ENCODE results near the gene AP1S3. TPM values are rescaled to one million over a fixed set of nuclear protein-coding genes. Genes with fewer than 3 reads are reported as not detected.
A peak's percentile ranks its signal among the peaks of the same experiment; 100 is the strongest.

Gene AP1S3
- total RNA-seq, 1 experiment from 2014 or later, result 17.4 TPM

DNA sequence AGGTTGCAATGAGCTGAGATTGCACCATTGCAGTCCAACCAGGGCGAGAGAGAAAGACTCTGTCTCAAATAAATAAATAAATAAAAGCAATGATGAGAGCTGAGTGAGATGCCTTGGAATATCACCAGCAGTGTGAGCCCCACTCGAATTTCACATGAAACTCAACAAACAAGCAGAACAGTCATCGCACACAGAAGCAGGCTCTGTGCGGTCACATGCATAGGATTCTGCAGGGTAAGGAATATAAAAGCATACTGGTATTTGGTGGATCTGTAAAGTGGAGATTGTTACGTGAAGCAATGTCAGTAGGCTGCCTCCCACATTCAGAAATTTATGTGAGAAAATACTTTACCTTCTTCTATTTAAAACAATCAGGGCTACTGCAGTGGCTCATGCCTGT lies 18.0 kb upstream of the AP1S3 start:
- Mint-ChIP-seq H3K27ac (no peak overlapping the region), H3K4me1 (peaks cover 6% of the 10 kb centered on the region; the same call in 1 of the 2 replicates), H3K4me3 (no peak overlapping the region), H3K27me3 (ENCODE audit: low read depth) (no peaks in the 10 kb centered on the region), H3K9me3 (peaks cover 10% of the 10 kb centered on the region), H3K36me3 (peaks cover 9% of the 10 kb centered on the region)
- TF ChIP-seq ZNF423 (CRISPR knock-in tag; IDR thresholded peaks at IDR 0.05) (no peak), FOXP1 (CRISPR knock-in tag; IDR thresholded peaks at IDR 0.05; ENCODE audit: borderline replicate concordance) (no peak), OVOL2 (CRISPR knock-in tag; IDR thresholded peaks at IDR 0.05; ENCODE audit: borderline replicate concordance) (no peak), PRRX2 (CRISPR knock-in tag; IDR thresholded peaks at IDR 0.05) (no peak)
- TF ChIP-seq, protein P1, sequence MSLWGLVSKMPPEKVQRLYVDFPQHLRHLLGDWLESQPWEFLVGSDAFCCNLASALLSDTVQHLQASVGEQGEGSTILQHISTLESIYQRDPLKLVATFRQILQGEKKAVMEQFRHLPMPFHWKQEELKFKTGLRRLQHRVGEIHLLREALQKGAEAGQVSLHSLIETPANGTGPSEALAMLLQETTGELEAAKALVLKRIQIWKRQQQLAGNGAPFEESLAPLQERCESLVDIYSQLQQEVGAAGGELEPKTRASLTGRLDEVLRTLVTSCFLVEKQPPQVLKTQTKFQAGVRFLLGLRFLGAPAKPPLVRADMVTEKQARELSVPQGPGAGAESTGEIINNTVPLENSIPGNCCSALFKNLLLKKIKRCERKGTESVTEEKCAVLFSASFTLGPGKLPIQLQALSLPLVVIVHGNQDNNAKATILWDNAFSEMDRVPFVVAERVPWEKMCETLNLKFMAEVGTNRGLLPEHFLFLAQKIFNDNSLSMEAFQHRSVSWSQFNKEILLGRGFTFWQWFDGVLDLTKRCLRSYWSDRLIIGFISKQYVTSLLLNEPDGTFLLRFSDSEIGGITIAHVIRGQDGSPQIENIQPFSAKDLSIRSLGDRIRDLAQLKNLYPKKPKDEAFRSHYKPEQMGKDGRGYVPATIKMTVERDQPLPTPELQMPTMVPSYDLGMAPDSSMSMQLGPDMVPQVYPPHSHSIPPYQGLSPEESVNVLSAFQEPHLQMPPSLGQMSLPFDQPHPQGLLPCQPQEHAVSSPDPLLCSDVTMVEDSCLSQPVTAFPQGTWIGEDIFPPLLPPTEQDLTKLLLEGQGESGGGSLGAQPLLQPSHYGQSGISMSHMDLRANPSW (CRISPR knock-in tag; conservative IDR thresholded peaks at IDR 0.05; ENCODE audit: low read depth), result no peak
- no peak for DNase-seq (ENCODE audit: low spot score)
- ChIA-PET CTCF (interaction anchor here (0.9 kb wide), 1 partner anchor 132 kb away, joined by 3 read pairs; no protein-coding TSS in a partner anchor), POLR2A (no interaction called here)
- ATAC-seq, result no peak

DNA sequence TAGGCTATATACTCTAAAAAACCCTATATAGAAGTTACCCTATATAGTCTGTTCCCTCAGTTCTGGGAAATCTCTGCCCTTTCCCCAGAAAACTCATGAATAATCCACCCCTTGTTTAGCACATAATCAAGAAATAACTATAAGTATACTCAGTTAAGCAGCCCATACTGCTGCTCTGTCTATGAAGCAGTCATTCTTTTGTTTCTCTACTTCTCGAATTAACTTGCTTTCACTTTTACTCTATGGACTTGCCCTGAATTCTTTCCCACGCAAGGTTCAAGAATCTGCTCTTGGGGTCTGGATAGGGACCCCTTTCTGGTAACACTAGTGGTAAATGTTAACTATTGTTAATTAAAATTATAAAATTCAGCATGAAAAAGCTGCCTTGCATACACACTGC lies 17.4 kb upstream of the AP1S3 start:
- H3K4me1 Mint-ChIP-seq, result peaks cover 6% of the 10 kb centered on the region; the same call in 1 of the 2 replicates
- ATAC-seq (no peak), DNase-seq (ENCODE audit: low spot score) (no peak)
- ChIA-PET POLR2A (no interaction called here), CTCF (interaction anchor here (0.9 kb wide), 1 partner anchor 132 kb away, joined by 3 read pairs; no protein-coding TSS in a partner anchor)
- TF ChIP-seq, protein P2, sequence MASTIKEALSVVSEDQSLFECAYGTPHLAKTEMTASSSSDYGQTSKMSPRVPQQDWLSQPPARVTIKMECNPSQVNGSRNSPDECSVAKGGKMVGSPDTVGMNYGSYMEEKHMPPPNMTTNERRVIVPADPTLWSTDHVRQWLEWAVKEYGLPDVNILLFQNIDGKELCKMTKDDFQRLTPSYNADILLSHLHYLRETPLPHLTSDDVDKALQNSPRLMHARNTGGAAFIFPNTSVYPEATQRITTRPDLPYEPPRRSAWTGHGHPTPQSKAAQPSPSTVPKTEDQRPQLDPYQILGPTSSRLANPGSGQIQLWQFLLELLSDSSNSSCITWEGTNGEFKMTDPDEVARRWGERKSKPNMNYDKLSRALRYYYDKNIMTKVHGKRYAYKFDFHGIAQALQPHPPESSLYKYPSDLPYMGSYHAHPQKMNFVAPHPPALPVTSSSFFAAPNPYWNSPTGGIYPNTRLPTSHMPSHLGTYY (CRISPR knock-in tag; IDR thresholded peaks at IDR 0.05), result no peak
- TF ChIP-seq ZNF219 (CRISPR knock-in tag; IDR thresholded peaks at IDR 0.05; ENCODE audit: borderline replicate concordance) (no peak), TCF7 (CRISPR knock-in tag; IDR thresholded peaks at IDR 0.05; ENCODE audit: low read depth) (no peak), NFYB (CRISPR knock-in tag; conservative IDR thresholded peaks at IDR 0.05; ENCODE audit: low read depth) (no peak)
- TF ChIP-seq, protein P3, sequence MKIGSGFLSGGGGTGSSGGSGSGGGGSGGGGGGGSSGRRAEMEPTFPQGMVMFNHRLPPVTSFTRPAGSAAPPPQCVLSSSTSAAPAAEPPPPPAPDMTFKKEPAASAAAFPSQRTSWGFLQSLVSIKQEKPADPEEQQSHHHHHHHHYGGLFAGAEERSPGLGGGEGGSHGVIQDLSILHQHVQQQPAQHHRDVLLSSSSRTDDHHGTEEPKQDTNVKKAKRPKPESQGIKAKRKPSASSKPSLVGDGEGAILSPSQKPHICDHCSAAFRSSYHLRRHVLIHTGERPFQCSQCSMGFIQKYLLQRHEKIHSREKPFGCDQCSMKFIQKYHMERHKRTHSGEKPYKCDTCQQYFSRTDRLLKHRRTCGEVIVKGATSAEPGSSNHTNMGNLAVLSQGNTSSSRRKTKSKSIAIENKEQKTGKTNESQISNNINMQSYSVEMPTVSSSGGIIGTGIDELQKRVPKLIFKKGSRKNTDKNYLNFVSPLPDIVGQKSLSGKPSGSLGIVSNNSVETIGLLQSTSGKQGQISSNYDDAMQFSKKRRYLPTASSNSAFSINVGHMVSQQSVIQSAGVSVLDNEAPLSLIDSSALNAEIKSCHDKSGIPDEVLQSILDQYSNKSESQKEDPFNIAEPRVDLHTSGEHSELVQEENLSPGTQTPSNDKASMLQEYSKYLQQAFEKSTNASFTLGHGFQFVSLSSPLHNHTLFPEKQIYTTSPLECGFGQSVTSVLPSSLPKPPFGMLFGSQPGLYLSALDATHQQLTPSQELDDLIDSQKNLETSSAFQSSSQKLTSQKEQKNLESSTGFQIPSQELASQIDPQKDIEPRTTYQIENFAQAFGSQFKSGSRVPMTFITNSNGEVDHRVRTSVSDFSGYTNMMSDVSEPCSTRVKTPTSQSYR (CRISPR knock-in tag; IDR thresholded peaks at IDR 0.05), result no peak
- TF ChIP-seq, protein P4, sequence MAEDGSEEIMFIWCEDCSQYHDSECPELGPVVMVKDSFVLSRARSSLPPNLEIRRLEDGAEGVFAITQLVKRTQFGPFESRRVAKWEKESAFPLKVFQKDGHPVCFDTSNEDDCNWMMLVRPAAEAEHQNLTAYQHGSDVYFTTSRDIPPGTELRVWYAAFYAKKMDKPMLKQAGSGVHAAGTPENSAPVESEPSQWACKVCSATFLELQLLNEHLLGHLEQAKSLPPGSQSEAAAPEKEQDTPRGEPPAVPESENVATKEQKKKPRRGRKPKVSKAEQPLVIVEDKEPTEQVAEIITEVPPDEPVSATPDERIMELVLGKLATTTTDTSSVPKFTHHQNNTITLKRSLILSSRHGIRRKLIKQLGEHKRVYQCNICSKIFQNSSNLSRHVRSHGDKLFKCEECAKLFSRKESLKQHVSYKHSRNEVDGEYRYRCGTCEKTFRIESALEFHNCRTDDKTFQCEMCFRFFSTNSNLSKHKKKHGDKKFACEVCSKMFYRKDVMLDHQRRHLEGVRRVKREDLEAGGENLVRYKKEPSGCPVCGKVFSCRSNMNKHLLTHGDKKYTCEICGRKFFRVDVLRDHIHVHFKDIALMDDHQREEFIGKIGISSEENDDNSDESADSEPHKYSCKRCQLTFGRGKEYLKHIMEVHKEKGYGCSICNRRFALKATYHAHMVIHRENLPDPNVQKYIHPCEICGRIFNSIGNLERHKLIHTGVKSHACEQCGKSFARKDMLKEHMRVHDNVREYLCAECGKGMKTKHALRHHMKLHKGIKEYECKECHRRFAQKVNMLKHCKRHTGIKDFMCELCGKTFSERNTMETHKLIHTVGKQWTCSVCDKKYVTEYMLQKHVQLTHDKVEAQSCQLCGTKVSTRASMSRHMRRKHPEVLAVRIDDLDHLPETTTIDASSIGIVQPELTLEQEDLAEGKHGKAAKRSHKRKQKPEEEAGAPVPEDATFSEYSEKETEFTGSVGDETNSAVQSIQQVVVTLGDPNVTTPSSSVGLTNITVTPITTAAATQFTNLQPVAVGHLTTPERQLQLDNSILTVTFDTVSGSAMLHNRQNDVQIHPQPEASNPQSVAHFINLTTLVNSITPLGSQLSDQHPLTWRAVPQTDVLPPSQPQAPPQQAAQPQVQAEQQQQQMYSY (CRISPR knock-in tag; IDR thresholded peaks at IDR 0.05), result no peak
- peaks cover 16% of the 10 kb centered on the region for H3K36me3 Mint-ChIP-seq
- no peak overlapping the region for H3K4me3 Mint-ChIP-seq
- H3K27me3 Mint-ChIP-seq (ENCODE audit: low read depth), result no peaks in the 10 kb centered on the region
- H3K9me3 Mint-ChIP-seq, result peaks cover 17% of the 10 kb centered on the region
- no peak overlapping the region for H3K27ac Mint-ChIP-seq

DNA sequence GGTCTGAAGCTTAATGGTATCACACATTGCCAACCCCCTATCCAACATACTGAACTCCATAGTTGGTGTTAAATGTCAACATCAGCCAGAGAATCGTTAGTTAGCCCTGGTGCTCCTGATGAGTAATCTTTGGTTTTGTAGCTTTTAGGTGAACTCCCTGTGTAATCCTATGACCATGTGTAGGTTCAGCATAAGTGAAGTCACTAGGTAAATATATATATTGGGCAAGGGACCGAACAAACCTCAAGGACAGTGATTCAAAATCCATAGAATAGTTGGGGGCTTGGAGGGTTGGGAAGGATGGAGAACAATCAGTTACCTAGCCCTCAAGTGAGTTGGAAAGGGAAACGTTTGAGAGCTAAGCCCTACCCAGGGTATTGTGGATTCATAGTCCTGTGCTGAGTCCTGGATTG lies 16.0 kb upstream of the AP1S3 start:
- ChIA-PET POLR2A (no interaction called here), CTCF (no interaction called here)
- Mint-ChIP-seq H3K4me1 (peaks cover 3% of the 10 kb centered on the region; the same call in 1 of the 2 replicates), H3K4me3 (no peak overlapping the region), H3K36me3 (peaks cover 28% of the 10 kb centered on the region), H3K27me3 (ENCODE audit: low read depth) (no peaks in the 10 kb centered on the region), H3K27ac (no peak overlapping the region), H3K9me3 (peaks cover 30% of the 10 kb centered on the region)
- no peak for DNase-seq (ENCODE audit: low spot score)
- TF ChIP-seq GTF2I (CRISPR knock-in tag; conservative IDR thresholded peaks at IDR 0.05), result no peak
- TF ChIP-seq GABPB1 (CRISPR knock-in tag; IDR thresholded peaks at IDR 0.05), result peak; percentile 47; the same call in 1 of the 2 replicates
- no peak for ATAC-seq
